HEK293 (cell line): ENCODE results near the gene PMEL.

ENCODE experiments used
- GLI4 ChIP-seq: fragments of 450-650 bp; formaldehyde crosslinking; IDR thresholded peaks from 2 replicates; pipeline ENCODE4 v1.5.1; 2016; ENCODE audit warnings: missing biosample characterization, missing genetic modification characterization
- GLIS1 ChIP-seq: fragments of 450-650 bp; formaldehyde crosslinking; IDR thresholded peaks from 2 replicates; pipeline ENCODE4 v1.5.1; 2016; ENCODE audit warnings: missing biosample characterization, missing genetic modification characterization
- KLF16 ChIP-seq: fragments of 450-650 bp; formaldehyde crosslinking; IDR thresholded peaks from 2 replicates; pipeline ENCODE4 v1.5.1; 2017; ENCODE audit warnings: missing biosample characterization, missing genetic modification characterization
- MYNN ChIP-seq: fragments of 450-650 bp; formaldehyde crosslinking; IDR thresholded peaks from 2 replicates; pipeline ENCODE4 v1.5.1; 2016; ENCODE audit warnings: missing biosample characterization, missing genetic modification characterization, borderline replicate concordance
- PRDM1 ChIP-seq: fragments of 450-650 bp; formaldehyde crosslinking; IDR thresholded peaks from 2 replicates; pipeline ENCODE4; 2016; ENCODE audit warnings: missing biosample characterization, missing genetic modification characterization
- TCF7L2 ChIP-seq: IDR thresholded peaks from 2 replicates; pipeline ENCODE4 v1.6.1; 2011; ENCODE audit warnings: low read depth, mild to moderate bottlenecking, inconsistent platforms, low read length, moderate library complexity, borderline replicate concordance
- ZBTB20 ChIP-seq: fragments of 450-650 bp; formaldehyde crosslinking; IDR thresholded peaks from 2 replicates; pipeline ENCODE4 v1.5.1; 2016; ENCODE audit warnings: missing biosample characterization, missing genetic modification characterization
- ZNF114 ChIP-seq: fragments of 450-650 bp; formaldehyde crosslinking; IDR thresholded peaks from 2 replicates; pipeline ENCODE4 v1.5.0; 2017; ENCODE audit warnings: missing biosample characterization, missing genetic modification characterization
- ZNF121 ChIP-seq: fragments of 450-650 bp; formaldehyde crosslinking; IDR thresholded peaks from 2 replicates; pipeline ENCODE4 v1.5.1; 2016; ENCODE audit warnings: missing biosample characterization, missing genetic modification characterization
- ZNF19 ChIP-seq: fragments of 450-650 bp; formaldehyde crosslinking; IDR thresholded peaks from 2 replicates; pipeline ENCODE4; 2016; ENCODE audit warnings: missing biosample characterization, missing genetic modification characterization, low read depth
- ZNF335 ChIP-seq: fragments of 450-650 bp; formaldehyde crosslinking; conservative IDR thresholded peaks from 2 replicates; pipeline ENCODE4 v1.5.1; 2016; ENCODE audit warnings: missing biosample characterization, missing genetic modification characterization
- ZNF350 ChIP-seq: fragments of 450-650 bp; formaldehyde crosslinking; IDR thresholded peaks from 2 replicates; pipeline ENCODE4 v1.5.0; 2017; ENCODE audit warnings: missing biosample characterization, mild to moderate bottlenecking, missing genetic modification characterization
- ZNF416 ChIP-seq: fragments of 450-650 bp; formaldehyde crosslinking; IDR thresholded peaks from 2 replicates; pipeline ENCODE4 v1.5.1; 2016; ENCODE audit warnings: missing biosample characterization, missing genetic modification characterization
- ZNF501 ChIP-seq: fragments of 450-650 bp; formaldehyde crosslinking; IDR thresholded peaks from 2 replicates; pipeline ENCODE4 v1.5.1; 2016; ENCODE audit warnings: missing biosample characterization, missing genetic modification characterization
- ZNF544 ChIP-seq: fragments of 450-650 bp; formaldehyde crosslinking; IDR thresholded peaks from 2 replicates; pipeline ENCODE4 v1.5.0; 2017; ENCODE audit warnings: missing biosample characterization, missing genetic modification characterization
- ZNF610 ChIP-seq: fragments of 450-650 bp; formaldehyde crosslinking; IDR thresholded peaks from 2 replicates; pipeline ENCODE4 v1.5.1; 2016; ENCODE audit warnings: missing biosample characterization, missing genetic modification characterization, borderline replicate concordance
- ZNF670 ChIP-seq: fragments of 450-650 bp; formaldehyde crosslinking; IDR thresholded peaks from 2 replicates; pipeline ENCODE4 v1.5.1; 2016; ENCODE audit warnings: missing biosample characterization, missing genetic modification characterization, low read depth
- ZNF76 ChIP-seq: fragments of 450-650 bp; formaldehyde crosslinking; IDR thresholded peaks from 2 replicates; pipeline ENCODE4; 2016; ENCODE audit warnings: low read depth, missing biosample characterization, missing genetic modification characterization, borderline replicate concordance
- TF ChIP-seq, protein P1 (sequence below): sonication (generic); formaldehyde crosslinking; IDR thresholded peaks from 2 replicates; pipeline ENCODE4 v1.8.1; 2022; ENCODE audit warnings: mild to moderate bottlenecking, moderate library complexity, missing genetic modification reagents
- TF ChIP-seq, protein P2 (sequence below): fragments of 450-650 bp; formaldehyde crosslinking; conservative IDR thresholded peaks from 2 replicates; pipeline ENCODE4 v1.5.1; 2016; ENCODE audit warnings: low read depth, missing biosample characterization, missing genetic modification characterization
- TF ChIP-seq, protein P3 (sequence below): fragments of 450-650 bp; formaldehyde crosslinking; optimal IDR thresholded peaks from 2 replicates; pipeline ENCODE3; 2016; ENCODE audit warnings: missing biosample characterization, mild to moderate bottlenecking, missing genetic modification characterization
- TF ChIP-seq, protein P4 (sequence below): fragments of 450-650 bp; formaldehyde crosslinking; IDR thresholded peaks from 2 replicates; pipeline ENCODE4 v1.5.1; 2016; ENCODE audit warnings: missing biosample characterization, missing genetic modification characterization
- TF ChIP-seq, protein P5 (sequence below): fragments of 450-650 bp; formaldehyde crosslinking; IDR thresholded peaks from 2 replicates; pipeline ENCODE4 v1.5.1; 2017; ENCODE audit warnings: missing biosample characterization, missing genetic modification characterization
- TF ChIP-seq, protein P6 (sequence below): fragments of 450-650 bp; formaldehyde crosslinking; IDR thresholded peaks from 2 replicates; pipeline ENCODE4 v1.5.0; 2017; ENCODE audit warnings: missing biosample characterization, missing genetic modification characterization, borderline replicate concordance
- TF ChIP-seq, protein P7 (sequence below): fragments of 450-650 bp; IDR thresholded peaks from 2 replicates; pipeline ENCODE4 v1.5.1; 2018; ENCODE audit warnings: missing biosample characterization, missing genetic modification characterization

PMEL gene

DNA sequence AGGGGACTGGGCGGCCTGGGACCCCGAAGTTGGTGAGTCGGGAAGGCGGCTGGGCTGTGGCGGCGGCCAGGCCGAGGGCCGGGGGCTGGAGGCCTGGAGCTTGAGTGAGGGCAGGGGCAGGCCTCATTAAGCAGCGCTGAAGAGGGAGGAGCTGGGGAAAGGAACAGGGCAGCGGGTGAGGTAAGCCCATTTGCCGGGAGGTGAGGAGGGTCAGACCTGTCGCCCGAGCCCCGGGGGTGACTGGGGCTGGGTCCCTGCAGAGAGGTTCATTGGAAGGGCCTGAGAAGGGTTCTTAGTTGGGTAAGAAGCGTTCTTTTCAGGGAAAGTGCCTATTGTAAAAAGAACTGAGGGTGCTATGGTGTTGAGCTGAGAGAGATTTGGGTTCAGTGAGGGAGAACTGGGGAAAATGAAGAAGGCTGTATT lies 8.5 kb upstream of the PMEL start (continued):
- TF ChIP-seq, protein P1, sequence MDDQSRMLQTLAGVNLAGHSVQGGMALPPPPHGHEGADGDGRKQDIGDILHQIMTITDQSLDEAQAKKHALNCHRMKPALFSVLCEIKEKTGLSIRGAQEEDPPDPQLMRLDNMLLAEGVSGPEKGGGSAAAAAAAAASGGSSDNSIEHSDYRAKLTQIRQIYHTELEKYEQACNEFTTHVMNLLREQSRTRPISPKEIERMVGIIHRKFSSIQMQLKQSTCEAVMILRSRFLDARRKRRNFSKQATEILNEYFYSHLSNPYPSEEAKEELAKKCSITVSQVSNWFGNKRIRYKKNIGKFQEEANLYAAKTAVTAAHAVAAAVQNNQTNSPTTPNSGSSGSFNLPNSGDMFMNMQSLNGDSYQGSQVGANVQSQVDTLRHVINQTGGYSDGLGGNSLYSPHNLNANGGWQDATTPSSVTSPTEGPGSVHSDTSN (CRISPR knock-in tag): no peak
- TF ChIP-seq, protein P2, sequence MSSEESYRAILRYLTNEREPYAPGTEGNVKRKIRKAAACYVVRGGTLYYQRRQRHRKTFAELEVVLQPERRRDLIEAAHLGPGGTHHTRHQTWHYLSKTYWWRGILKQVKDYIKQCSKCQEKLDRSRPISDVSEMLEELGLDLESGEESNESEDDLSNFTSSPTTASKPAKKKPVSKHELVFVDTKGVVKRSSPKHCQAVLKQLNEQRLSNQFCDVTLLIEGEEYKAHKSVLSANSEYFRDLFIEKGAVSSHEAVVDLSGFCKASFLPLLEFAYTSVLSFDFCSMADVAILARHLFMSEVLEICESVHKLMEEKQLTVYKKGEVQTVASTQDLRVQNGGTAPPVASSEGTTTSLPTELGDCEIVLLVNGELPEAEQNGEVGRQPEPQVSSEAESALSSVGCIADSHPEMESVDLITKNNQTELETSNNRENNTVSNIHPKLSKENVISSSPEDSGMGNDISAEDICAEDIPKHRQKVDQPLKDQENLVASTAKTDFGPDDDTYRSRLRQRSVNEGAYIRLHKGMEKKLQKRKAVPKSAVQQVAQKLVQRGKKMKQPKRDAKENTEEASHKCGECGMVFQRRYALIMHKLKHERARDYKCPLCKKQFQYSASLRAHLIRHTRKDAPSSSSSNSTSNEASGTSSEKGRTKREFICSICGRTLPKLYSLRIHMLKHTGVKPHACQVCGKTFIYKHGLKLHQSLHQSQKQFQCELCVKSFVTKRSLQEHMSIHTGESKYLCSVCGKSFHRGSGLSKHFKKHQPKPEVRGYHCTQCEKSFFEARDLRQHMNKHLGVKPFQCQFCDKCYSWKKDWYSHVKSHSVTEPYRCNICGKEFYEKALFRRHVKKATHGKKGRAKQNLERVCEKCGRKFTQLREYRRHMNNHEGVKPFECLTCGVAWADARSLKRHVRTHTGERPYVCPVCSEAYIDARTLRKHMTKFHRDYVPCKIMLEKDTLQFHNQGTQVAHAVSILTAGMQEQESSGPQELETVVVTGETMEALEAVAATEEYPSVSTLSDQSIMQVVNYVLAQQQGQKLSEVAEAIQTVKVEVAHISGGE (tag by site-specific recombination): 0 out of 2 replicates have a peak, but pooled peaks have one; percentile 29
- 0 out of 2 replicates have a peak, but pooled peaks have one; percentile 79 for TF ChIP-seq GLI4 (tag by site-specific recombination)
- TF ChIP-seq, protein P3, sequence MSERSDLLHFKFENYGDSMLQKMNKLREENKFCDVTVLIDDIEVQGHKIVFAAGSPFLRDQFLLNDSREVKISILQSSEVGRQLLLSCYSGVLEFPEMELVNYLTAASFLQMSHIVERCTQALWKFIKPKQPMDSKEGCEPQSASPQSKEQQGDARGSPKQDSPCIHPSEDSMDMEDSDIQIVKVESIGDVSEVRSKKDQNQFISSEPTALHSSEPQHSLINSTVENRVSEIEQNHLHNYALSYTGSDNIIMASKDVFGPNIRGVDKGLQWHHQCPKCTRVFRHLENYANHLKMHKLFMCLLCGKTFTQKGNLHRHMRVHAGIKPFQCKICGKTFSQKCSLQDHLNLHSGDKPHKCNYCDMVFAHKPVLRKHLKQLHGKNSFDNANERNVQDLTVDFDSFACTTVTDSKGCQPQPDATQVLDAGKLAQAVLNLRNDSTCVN (tag by site-specific recombination): peak; percentile 4
- no peak for TF ChIP-seq ZNF670 (tag by site-specific recombination)
- TF ChIP-seq ZNF350 (tag by site-specific recombination): no peak
- TF ChIP-seq ZNF501 (tag by site-specific recombination): peak; percentile 10; the same call in 1 of the 2 replicates
- TF ChIP-seq, protein P4, sequence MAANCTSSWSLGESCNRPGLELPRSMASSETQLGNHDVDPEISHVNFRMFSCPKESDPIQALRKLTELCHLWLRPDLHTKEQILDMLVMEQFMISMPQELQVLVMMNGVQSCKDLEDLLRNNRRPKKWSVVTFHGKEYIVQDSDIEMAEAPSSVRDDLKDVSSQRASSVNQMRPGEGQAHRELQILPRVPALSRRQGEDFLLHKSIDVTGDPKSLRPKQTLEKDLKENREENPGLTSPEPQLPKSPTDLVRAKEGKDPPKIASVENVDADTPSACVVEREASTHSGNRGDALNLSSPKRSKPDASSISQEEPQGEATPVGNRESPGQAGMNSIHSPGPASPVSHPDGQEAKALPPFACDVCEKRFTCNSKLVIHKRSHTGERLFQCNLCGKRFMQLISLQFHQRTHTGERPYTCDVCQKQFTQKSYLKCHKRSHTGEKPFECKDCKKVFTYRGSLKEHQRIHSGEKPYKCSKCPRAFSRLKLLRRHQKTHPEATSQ (tag by site-specific recombination): no peak
- peak; percentile 54; the same call in 1 of the 2 replicates for TF ChIP-seq ZNF335 (tag by site-specific recombination)
- TF ChIP-seq, protein P5, sequence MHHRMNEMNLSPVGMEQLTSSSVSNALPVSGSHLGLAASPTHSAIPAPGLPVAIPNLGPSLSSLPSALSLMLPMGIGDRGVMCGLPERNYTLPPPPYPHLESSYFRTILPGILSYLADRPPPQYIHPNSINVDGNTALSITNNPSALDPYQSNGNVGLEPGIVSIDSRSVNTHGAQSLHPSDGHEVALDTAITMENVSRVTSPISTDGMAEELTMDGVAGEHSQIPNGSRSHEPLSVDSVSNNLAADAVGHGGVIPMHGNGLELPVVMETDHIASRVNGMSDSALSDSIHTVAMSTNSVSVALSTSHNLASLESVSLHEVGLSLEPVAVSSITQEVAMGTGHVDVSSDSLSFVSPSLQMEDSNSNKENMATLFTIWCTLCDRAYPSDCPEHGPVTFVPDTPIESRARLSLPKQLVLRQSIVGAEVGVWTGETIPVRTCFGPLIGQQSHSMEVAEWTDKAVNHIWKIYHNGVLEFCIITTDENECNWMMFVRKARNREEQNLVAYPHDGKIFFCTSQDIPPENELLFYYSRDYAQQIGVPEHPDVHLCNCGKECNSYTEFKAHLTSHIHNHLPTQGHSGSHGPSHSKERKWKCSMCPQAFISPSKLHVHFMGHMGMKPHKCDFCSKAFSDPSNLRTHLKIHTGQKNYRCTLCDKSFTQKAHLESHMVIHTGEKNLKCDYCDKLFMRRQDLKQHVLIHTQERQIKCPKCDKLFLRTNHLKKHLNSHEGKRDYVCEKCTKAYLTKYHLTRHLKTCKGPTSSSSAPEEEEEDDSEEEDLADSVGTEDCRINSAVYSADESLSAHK: 0 out of 2 replicates have a peak, but pooled peaks have one; percentile 1
- no peak for TF ChIP-seq TCF7L2
- TF ChIP-seq, protein P6, sequence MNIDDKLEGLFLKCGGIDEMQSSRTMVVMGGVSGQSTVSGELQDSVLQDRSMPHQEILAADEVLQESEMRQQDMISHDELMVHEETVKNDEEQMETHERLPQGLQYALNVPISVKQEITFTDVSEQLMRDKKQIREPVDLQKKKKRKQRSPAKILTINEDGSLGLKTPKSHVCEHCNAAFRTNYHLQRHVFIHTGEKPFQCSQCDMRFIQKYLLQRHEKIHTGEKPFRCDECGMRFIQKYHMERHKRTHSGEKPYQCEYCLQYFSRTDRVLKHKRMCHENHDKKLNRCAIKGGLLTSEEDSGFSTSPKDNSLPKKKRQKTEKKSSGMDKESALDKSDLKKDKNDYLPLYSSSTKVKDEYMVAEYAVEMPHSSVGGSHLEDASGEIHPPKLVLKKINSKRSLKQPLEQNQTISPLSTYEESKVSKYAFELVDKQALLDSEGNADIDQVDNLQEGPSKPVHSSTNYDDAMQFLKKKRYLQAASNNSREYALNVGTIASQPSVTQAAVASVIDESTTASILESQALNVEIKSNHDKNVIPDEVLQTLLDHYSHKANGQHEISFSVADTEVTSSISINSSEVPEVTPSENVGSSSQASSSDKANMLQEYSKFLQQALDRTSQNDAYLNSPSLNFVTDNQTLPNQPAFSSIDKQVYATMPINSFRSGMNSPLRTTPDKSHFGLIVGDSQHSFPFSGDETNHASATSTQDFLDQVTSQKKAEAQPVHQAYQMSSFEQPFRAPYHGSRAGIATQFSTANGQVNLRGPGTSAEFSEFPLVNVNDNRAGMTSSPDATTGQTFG: no peak
- no peak for TF ChIP-seq MYNN (tag by site-specific recombination)
- no peak for TF ChIP-seq ZNF544 (tag by site-specific recombination)
- TF ChIP-seq ZNF114 (tag by site-specific recombination): no peak
- no peak for TF ChIP-seq ZNF121
- TF ChIP-seq ZNF610 (tag by site-specific recombination): no peak
- peak; percentile 46; the same call in 1 of the 2 replicates for TF ChIP-seq GLIS1 (tag by site-specific recombination)
- TF ChIP-seq KLF16 (tag by site-specific recombination): 0 out of 2 replicates have a peak, but pooled peaks have one; percentile 19
- TF ChIP-seq ZNF19: no peak
- peak; percentile 39; the same call in 1 of the 2 replicates for TF ChIP-seq PRDM1 (tag by site-specific recombination)
- TF ChIP-seq ZNF416: no peak
- TF ChIP-seq ZBTB20 (tag by site-specific recombination): peak; percentile 81
- TF ChIP-seq ZNF76 (tag by site-specific recombination): peak; percentile 55; the same call in 1 of the 2 replicates
- TF ChIP-seq, protein P7, sequence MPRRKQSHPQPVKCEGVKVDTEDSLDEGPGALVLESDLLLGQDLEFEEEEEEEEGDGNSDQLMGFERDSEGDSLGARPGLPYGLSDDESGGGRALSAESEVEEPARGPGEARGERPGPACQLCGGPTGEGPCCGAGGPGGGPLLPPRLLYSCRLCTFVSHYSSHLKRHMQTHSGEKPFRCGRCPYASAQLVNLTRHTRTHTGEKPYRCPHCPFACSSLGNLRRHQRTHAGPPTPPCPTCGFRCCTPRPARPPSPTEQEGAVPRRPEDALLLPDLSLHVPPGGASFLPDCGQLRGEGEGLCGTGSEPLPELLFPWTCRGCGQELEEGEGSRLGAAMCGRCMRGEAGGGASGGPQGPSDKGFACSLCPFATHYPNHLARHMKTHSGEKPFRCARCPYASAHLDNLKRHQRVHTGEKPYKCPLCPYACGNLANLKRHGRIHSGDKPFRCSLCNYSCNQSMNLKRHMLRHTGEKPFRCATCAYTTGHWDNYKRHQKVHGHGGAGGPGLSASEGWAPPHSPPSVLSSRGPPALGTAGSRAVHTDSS (tag by site-specific recombination): no peak
